H1 (cell line): ENCODE measurements around the gene SLCO4A1. TPM values are rescaled to one million over a fixed set of nuclear protein-coding genes. Genes with fewer than 3 reads are reported as not detected.

Experiments
- BRCA1 ChIP-seq: IDR thresholded peaks from 2 replicates; pipeline ENCODE4 v1.6.1; 2012; ENCODE audit warnings: low read depth, low read length, improper control_type of control experiment
- EP300 ChIP-seq, 2 experiments: IDR thresholded peaks; 1 replicate in 1 of 2; 2 replicates in 1 of 2; pipeline ENCODE4 v1.6.1; 2011 to 2012; ENCODE audit warnings: low read depth in 2 of 2, low read length in 2 of 2, mild to moderate bottlenecking in 2 of 2, borderline replicate concordance in 1 of 2, inconsistent platforms in 1 of 2, moderate library complexity in 1 of 2
- EZH2 ChIP-seq: fragments of 200-600 bp; sonication (generic); IDR thresholded peaks from 2 replicates; pipeline ENCODE4 v1.7.1; 2012; ENCODE audit warnings: low read depth, mild to moderate bottlenecking, moderate library complexity, low read length, inconsistent platforms; ENCODE audit not compliant: severe bottlenecking
- FOSL1 ChIP-seq: IDR thresholded peaks from 2 replicates; pipeline ENCODE4 v1.6.1; 2011; ENCODE audit warnings: mild to moderate bottlenecking, low read depth, low read length, moderate library complexity; ENCODE audit not compliant: insufficient read depth
- HDAC2 ChIP-seq, 2 experiments: fragments of 300-600 bp in 1 of 2; sonication (generic) in 1 of 2; IDR thresholded peaks; 2 replicates each; pipeline ENCODE4 v1.6.1; 2011 to 2012; ENCODE audit warnings: low read depth in 2 of 2, low read length in 2 of 2, mild to moderate bottlenecking in 2 of 2, moderate library complexity in 2 of 2, borderline replicate concordance in 1 of 2, inconsistent platforms in 1 of 2
- RFX5 ChIP-seq: IDR thresholded peaks from 2 replicates; pipeline ENCODE4 v1.6.1; 2011; ENCODE audit warnings: low read depth, low read length, improper control_type of control experiment, borderline replicate concordance
- SP1 ChIP-seq: IDR thresholded peaks from 2 replicates; pipeline ENCODE4 v1.6.1; 2011; ENCODE audit warnings: low read depth, low read length
- polyA plus RNA-seq, 7 experiments: library from polyadenylated mRNA; depleted of rRNA in 3 of 7; stranded (reverse) in 5 of 7; unstranded in 2 of 7; fragments of >200 nt in 5 of 7; fragments of 200-250 nt in 2 of 7; gene quantifications; 1 replicate in 5 of 7; 2 replicates in 1 of 7; 4 replicates in 1 of 7; pipeline versions ENCODE4 v1.2.1 to v1.2.3, GENCODE V29; 2011 to 2013; ENCODE audit warnings: missing spikeins in 2 of 7, mixed read lengths in 2 of 7
- total RNA-seq: library from RNA; stranded (reverse); fragmentation: NEBNext Ultra II Directional; extraction: Animal tissue kit (Norgen Biotek cat#: 25700); gene quantifications from 2 replicates; pipeline ENCODE4 v1.2.1, GENCODE V29; 2021

SLCO4A1 gene
- total and polyA plus RNA-seq, 2 of the 8 experiments (the other 6 are each of a cell fraction or from before 2014, with no cell fraction given), result 10.5 to 18.5 TPM

- TF ChIP-seq HDAC2 (IDR thresholded peaks at IDR 0.05; ENCODE audit: borderline replicate concordance in 1 of 2, low read depth in 2 of 2, low read length in 2 of 2) (no peak), SP1 (no peak), EP300 (IDR thresholded peaks at IDR 0.05; ENCODE audit: borderline replicate concordance in 1 of 2, low read depth in 2 of 2, low read length in 2 of 2) (no peak), FOSL1 (no peak), EZH2 (no peak), RFX5 (no peak), BRCA1 (no peak)
Measured at GRCh38 chr20:62661647-62662046, 19.3 kb downstream of the SLCO4A1 start (continued).
